Right atrium auricular region (tissue), 2 donors: ENCODE data around the gene CDH22. TPM values are rescaled to one million over a fixed set of nuclear protein-coding genes. Genes with fewer than 3 reads are reported as not detected.
A peak's percentile ranks its signal among the peaks of the same experiment; 100 is the strongest.

Experiments
- DNase-seq: peaks from one replicate; pipeline ENCODE4 v3.0.0-alpha.2; 2019; ENCODE audit warnings: low spot score
- H3K27ac ChIP-seq, 2 donors: fragments of 200-600 bp; sonication (generic); 1 replicate in 1 of 2; 2 replicates in 1 of 2; pipeline ENCODE4 v1.5.1; 2016 to 2019
- H3K27me3 ChIP-seq, 2 donors: fragments of 200-600 bp; sonication (generic); one replicate each; pipeline versions ENCODE4 v1.5.1 to v1.6.0; 2017 to 2019
- H3K36me3 ChIP-seq: fragments of 200-600 bp; sonication (generic); one replicate; pipeline ENCODE4 v1.5.1; 2016
- H3K4me1 ChIP-seq, 2 donors: fragments of 200-600 bp; sonication (generic); one replicate each; pipeline versions ENCODE4 v1.5.1 to v1.6.0; 2017 to 2019
- H3K4me3 ChIP-seq, 2 donors: fragments of 200-600 bp; sonication (generic); 1 replicate in 1 of 2; 2 replicates in 1 of 2; pipeline ENCODE4 v1.5.1; 2017 to 2019; ENCODE audit warnings: mild to moderate bottlenecking in 1 of 2, moderate library complexity in 1 of 2
- H3K9me3 ChIP-seq, 2 donors: fragments of 200-600 bp; sonication (generic); one replicate each; pipeline ENCODE4 v1.5.1; 2019
- CTCF ChIP-seq, 2 donors: fragments of 200-600 bp; sonication (generic); IDR thresholded peaks; one replicate each; pipeline ENCODE4 v1.5.1; 2019; ENCODE audit warnings: antibody characterized with exemption in 2 of 2
- total RNA-seq, 2 donors: library from RNA; depleted of rRNA; stranded (reverse); fragments of >200 nt; gene quantifications; one replicate each; pipeline ENCODE4 v1.1.0, GENCODE V29; 2016

The CDH22 gene
- total RNA-seq, 2 donors from 2014 or later, result 0.67 to 4.4 TPM

GRCh38 chr20:46229478-46230105 lies 78.7 kb downstream of the CDH22 start:
- TF ChIP-seq CTCF (IDR thresholded peaks at IDR 0.05), result no peak
- Histone ChIP-seq H3K27ac (no peak overlapping the region), H3K9me3 (no peaks in the 10 kb centered on the region), H3K27me3 (no peaks in the 10 kb centered on the region), H3K4me1 (no peaks in the 10 kb centered on the region), H3K36me3 (no peaks in the 10 kb centered on the region), H3K4me3 (no peak overlapping the region)
- DNase-seq, result no peak

- Histone ChIP-seq H3K4me3 (no peak overlapping the region), H3K27ac (no peak overlapping the region), H3K36me3 (no peaks in the 10 kb centered on the region), H3K27me3 (no peaks in the 10 kb centered on the region), H3K4me1 (no peaks in the 10 kb centered on the region), H3K9me3 (no peaks in the 10 kb centered on the region)
- TF ChIP-seq CTCF (IDR thresholded peaks at IDR 0.05), result no peak
- no peak for DNase-seq
Measured at GRCh38 chr20:46228670-46229069, 79.6 kb downstream of the CDH22 start.

GRCh38 chr20:46227272-46227767 lies 81.0 kb downstream of the CDH22 start:
- no peaks in the 10 kb centered on the region for H3K9me3 ChIP-seq
- peaks cover 0 to 9% of the 10 kb centered on the region in 2 donors for H3K4me1 ChIP-seq
- no peak overlapping the region for H3K4me3 ChIP-seq
- TF ChIP-seq CTCF (IDR thresholded peaks at IDR 0.05), result no peak
- H3K27ac ChIP-seq, result no peak overlapping the region
- DNase-seq, result no peak
- H3K36me3 ChIP-seq, result no peaks in the 10 kb centered on the region
- H3K27me3 ChIP-seq, result no peaks in the 10 kb centered on the region

- Histone ChIP-seq H3K36me3 (no peaks in the 10 kb centered on the region), H3K27me3 (no peaks in the 10 kb centered on the region), H3K9me3 (no peaks in the 10 kb centered on the region), H3K4me1 (peaks cover 0 to 16% of the 10 kb centered on the region in 2 donors), H3K27ac (no peak overlapping the region), H3K4me3 (no peak overlapping the region)
- no peak for TF ChIP-seq CTCF (IDR thresholded peaks at IDR 0.05)
- DNase-seq, result no peak
Measured at GRCh38 chr20:46226602-46227001, 81.7 kb downstream of the CDH22 start.

- Histone ChIP-seq H3K27me3 (no peaks in the 10 kb centered on the region), H3K4me3 (no peak overlapping the region), H3K27ac (peak overlapping the region; percentile 79 to 96), H3K9me3 (no peaks in the 10 kb centered on the region), H3K4me1 (peaks cover 0 to 23% of the 10 kb centered on the region in 2 donors), H3K36me3 (no peaks in the 10 kb centered on the region)
- TF ChIP-seq CTCF (IDR thresholded peaks at IDR 0.05), result no peak
- peak; percentile 65 for DNase-seq
Measured at GRCh38 chr20:46222521-46223007, 85.7 kb downstream of the CDH22 start.
